ENCODE measurements around the gene USP11.
"Not testable (repeated sequence)": the region's sequence is repeated elsewhere in the genome, so short reads cannot be mapped to it uniquely, and the experiment has no call there.

USP11 gene

DNA sequence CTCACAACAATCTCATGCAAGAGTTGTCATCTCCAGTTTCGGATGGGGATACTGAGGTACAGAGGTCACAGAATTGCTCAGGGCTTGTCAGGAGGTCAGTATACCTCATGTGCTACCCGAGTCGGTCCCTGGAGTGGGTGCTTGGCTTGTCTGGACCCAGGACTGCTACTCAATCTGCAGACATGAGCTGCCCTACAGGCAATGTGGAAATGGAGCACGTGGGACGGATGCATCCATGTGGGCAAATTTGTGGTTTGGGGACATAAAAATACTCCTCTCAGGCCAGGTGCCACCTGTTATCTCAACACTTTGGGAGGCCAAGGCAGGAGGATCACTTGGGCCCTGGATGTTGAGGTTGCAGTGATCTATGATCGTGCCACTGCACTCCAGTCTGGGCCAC is 15.8 kb downstream of the USP11 start:
- no peak for DNase-seq

GRCh38 chrX:47250017-47250347 is 17.2 kb downstream of the USP11 start:
- no peak for DNase-seq

DNA sequence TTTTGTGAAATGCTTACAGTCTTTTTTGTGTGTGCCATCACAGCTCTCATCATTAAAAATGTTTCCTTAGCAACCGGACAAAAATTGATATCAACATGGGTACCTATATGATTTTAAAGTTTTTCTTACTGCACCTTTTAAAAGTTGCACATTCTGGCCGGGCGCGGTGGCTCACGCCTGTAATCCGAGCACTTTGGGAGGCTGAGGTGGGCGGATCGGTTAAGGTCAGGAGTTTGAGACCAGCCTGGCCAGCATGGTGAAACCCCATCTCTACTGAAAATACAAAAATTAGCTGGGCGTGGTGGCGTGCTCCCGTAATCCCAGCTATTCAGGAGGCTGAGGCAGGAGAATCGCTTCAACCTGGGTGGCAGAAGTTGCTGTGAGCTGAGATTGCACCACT is 24.8 kb downstream of the USP11 start:
- DNase-seq, result not testable (repeated sequence)

GRCh38 chrX:47264483-47265173 is 31.8 kb downstream of the USP11 start:
- DNase-seq, result no peak

DNA sequence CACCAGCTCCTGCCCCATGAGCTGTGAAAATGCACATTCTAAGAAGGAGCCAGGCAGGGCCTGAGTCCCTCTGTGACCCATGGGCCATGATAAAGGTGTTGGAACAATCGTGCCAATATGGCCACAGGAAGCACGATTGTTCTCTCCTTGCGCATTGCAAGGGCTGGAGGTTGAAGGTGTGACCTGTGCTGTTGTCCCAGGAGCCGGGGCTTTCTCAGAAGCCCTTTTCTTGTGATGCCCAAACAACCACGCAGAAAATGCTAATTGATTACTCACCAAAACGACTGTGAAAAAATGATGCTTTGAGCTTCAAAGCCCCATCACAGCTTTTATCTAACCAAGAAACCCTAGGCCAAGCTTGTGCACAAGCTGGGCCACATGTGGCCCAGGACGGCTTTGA is 33.8 kb downstream of the USP11 start:
- no peak for DNase-seq

DNA sequence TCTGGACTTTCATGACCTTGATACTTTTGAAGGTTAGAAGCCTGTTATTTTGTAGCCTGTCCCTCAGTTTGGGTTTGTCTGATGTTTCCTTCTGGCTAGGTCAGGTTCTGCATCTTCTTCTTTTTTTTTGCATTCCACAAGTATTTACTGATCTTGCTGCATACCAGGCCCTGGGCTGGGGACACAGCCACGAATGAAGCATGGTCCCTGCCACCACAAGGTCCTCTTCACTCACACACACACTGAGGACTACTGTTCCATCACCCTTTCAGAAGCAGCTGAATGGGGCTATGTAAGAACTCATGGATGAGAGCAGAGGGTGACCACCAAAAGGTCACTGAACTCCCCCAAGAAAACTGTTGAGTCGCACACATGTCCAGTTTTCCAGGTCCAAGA is 39.2 kb downstream of the USP11 start:
- no peak for DNase-seq

DNA sequence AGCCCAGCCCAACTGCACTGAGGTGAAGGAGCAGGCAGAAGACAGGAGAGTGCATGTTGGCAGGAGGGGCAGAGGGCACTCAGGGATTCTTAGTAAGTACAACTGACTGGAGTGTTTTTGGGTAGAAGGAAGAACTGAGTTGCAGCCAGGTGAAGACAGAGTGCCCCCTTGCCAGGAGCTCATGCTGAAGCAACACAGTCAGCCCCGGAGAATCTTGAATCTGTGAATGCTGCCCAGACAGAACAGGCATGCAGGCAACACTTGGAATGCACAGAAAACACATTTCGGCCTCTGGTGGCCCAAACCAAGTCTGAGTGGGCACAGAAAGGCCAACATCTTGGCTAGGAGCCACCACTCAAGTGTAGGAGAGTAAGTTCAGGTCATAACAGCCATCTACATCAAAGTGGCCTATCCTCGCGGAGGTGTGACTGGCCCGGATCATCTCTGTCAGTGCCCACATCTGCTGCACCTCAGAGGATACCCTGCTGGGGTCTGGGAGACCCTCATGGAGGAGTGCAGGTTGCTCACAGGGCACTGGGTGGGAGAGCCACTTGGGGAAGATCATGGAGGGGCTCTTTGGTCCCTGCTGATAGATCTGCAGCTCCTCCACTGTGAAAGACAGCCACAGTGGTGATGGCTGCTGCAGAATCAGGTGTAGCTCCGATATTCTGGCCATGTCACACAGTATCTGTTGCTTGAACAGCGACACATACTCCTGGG is 40.4 kb downstream of the USP11 start:
- DNase-seq, result no peak

DNA sequence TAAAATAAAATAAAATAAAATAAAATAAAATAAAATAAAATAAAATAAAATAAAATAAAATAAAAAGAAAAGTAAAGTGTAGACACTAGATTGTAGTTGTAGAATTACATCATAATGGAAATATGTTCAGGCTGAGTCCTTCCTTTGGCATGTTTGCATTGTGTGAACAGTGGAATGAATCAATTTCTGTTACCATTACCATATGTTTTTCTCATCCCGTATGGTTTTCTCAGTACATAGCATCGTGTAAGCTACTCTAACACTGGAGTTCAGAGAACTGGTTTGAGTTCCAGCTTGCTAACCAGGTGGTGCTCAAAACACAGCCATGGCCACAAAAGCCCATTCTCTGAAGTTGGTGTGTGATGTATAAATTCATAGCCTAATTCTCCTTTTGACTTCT is 45.9 kb downstream of the USP11 start:
- no peak for DNase-seq

- DNase-seq, result no peak
Observed at GRCh38 chrX:47283015-47283771, 50.4 kb downstream of the USP11 start.

DNA sequence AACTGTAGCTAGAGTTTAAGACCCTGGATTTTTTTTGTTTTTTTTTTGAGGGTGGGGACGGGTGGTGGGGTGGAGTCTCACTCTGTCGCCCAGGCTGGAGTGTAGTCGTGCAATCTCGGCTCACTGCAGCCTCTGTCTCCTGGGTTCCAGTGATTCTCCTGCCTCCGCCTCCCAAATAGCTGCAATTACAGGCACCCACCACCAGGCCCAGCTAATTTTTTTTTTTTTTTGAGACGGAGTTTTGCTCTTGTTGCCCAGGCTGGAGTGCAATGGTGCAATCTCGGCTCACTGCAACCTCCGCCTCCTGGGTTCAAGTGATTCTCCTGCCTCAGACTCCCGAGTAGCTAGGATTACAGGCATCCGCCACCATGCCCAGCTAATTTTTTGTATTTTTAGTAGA is 51.8 kb downstream of the USP11 start:
- not testable (repeated sequence) for DNase-seq

DNA sequence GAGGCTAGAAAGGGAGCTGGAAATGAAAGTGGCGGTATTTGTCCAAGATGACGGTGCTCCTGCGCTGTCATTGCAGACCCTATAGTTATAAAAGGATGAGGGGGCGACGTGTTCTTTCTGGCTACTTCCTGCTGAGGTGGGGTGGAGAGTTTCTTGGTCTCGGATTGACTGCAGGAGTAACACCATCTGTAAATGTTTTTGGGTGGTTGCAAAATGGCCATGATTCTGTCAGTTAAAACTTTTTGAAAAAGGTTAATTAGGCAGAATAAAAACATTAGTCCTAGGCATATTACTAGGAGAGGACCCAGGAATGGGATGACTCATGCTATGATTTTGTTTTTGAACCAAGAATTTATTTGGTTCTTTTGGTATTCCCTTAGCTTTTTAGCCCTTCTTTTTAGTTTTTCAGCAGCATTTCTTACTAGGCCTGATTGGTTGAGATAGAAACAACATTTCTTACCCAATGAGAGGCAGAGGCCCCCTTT is 53.1 kb downstream of the USP11 start:
- no peak for DNase-seq

DNA sequence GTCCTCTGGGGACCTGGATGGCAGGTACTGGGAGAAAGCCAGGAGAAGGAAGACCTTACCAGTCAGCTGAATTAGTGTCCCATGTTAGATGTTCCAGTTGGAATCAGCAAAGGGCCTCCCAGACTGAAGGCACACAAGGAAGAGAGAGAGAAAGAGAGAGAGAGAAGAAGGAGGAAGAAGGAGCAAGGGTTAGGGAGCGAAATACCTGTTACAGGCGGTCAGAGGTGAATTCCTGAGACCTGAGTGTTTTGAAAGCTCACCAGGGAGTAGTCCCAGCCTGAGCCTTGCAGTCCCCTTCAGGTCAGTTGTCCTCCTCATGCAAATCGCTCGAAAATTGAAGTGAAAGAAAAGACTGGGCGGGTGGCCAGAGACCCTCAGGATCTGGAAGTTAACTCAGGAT is 60.3 kb downstream of the USP11 start:
- no peak for DNase-seq

DNA sequence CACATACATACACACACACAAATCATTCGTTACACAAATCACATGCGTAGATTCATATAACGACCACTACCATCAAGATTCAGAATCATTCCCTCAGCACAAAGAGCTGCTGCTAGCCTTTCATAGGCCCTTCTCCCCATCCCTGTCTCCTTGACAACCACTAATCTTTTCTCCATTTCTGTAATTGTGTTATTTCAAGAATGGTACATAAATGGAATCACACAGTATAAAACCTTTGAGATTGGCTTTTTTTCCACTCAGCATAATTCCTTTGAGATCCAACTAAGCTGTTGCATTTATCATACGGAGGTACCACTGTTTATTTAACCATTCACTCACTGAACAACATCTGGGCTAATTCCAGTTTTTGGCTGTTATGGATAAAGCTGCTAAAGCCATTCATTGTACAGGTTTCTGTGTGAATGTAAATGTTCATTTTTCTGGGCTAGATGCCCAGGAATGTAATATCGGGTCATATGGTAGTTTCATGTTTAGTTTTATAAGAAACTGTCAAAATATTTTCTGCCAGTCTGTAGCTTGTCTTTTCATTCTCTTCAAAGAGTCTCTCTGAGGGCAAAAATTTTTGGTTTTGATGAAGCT is 64.1 kb downstream of the USP11 start:
- no peak for DNase-seq

DNA sequence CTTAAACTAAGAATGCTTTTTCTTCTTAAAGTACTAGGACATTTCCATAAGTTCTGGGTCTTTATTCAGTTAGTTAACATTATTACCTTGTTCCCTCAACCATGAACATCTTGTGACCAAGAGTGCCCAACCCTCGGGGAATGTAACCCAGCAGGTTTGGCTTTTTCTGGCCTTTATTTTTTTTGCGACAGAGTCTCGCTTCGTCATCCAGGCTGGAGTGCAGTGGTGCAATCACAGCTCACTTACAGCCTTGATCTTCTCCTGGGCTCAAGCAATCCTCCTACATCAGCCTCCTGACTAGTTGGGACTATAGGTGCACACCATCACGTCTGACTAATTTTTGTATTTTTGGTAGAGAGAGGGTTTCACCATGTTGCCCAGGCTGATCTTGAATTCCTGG is 65.1 kb downstream of the USP11 start:
- no peak for DNase-seq

All from CD4-positive, alpha-beta T cell treated with Interferon gamma for 1 hour (primary cell).